ENCODE results near the gene UPF1. TPM values are rescaled to one million over a fixed set of nuclear protein-coding genes. Genes with fewer than 3 reads are reported as not detected.

The UPF1 gene
- total and polyA plus RNA-seq, 12 donors: 27.6 to 141 (median 72.3) TPM

DNA sequence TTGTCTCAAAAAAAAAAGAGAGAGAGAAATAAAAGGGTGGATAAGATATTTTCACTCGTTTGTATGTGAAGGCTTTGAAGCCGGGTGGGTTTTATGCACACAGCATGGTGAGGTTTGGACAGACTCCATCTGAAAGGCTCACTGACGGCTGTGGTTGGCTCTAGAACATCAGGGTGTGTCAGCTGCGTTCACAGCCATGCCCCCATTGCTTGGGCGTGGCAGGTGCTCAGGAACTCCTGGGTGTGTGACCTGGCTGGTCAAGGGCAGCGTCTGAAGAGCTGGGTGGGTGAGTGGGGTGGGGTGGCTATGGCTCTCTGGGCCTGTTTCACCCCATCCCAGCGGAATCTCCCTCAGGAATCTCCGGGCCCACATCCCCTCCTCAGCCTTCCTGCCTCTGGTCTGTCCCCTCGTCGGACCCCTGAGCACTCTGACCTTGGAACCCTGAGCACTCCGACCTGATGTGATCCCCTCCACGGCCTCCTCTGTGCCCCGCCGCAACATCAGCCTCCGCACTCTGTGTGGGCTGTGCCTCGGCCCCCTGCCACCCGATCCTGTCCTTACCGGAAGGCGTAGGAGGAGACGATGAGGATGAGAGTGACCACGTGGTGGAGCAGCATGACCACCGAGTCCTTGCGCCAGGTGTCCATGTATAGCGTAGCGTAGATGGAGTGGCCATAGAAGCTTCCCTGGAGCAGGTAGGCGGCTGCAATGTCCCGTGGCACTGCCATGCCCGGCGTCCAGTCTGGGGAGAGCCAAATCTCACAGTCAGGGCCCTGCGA, 52.0 kb downstream of the UPF1 start:
- TF ChIP-seq, protein P1, sequence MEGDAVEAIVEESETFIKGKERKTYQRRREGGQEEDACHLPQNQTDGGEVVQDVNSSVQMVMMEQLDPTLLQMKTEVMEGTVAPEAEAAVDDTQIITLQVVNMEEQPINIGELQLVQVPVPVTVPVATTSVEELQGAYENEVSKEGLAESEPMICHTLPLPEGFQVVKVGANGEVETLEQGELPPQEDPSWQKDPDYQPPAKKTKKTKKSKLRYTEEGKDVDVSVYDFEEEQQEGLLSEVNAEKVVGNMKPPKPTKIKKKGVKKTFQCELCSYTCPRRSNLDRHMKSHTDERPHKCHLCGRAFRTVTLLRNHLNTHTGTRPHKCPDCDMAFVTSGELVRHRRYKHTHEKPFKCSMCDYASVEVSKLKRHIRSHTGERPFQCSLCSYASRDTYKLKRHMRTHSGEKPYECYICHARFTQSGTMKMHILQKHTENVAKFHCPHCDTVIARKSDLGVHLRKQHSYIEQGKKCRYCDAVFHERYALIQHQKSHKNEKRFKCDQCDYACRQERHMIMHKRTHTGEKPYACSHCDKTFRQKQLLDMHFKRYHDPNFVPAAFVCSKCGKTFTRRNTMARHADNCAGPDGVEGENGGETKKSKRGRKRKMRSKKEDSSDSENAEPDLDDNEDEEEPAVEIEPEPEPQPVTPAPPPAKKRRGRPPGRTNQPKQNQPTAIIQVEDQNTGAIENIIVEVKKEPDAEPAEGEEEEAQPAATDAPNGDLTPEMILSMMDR (IDR thresholded peaks at IDR 0.05): no peak
- TF ChIP-seq POLR2A (IDR thresholded peaks at IDR 0.05): no peak
- intact Hi-C loops (cut with DNase I): no loop called here
- no peaks in the 10 kb centered on the region for H3K4me1 ChIP-seq (replicated peaks in 1 of 2)
- no peaks in the 10 kb centered on the region for H3K27me3 ChIP-seq
- H3K36me3 ChIP-seq (replicated peaks in 1 of 2): no peaks in the 10 kb centered on the region
- DNase-seq: no peak
- H3K9me3 ChIP-seq (replicated peaks in 1 of 3): no peaks in the 10 kb centered on the region
- WGBS, 4 donors: 83 to 85% (median 85%) methylated on average over 18 to 30 of the region's 30 CpGs
- H3K4me3 ChIP-seq: no peak overlapping the region
- no peak overlapping the region for H3K27ac ChIP-seq

GRCh38 chr19:18886972-18887371, 55.2 kb downstream of the UPF1 start:
- H3K4me3 ChIP-seq: no peak overlapping the region
- H3K36me3 ChIP-seq (replicated peaks in 1 of 2): no peaks in the 10 kb centered on the region
- TF ChIP-seq, protein P1 (IDR thresholded peaks at IDR 0.05): no peak
- TF ChIP-seq POLR2A (IDR thresholded peaks at IDR 0.05): no peak
- H3K27ac ChIP-seq: no peak overlapping the region
- no peaks in the 10 kb centered on the region for H3K4me1 ChIP-seq (replicated peaks in 1 of 2)
- WGBS, 4 donors: 84 to 95% (median 91%) methylated on average over 4 of the region's 4 CpGs
- no peak for DNase-seq
- H3K27me3 ChIP-seq: no peaks in the 10 kb centered on the region
- no peaks in the 10 kb centered on the region for H3K9me3 ChIP-seq (replicated peaks in 1 of 3)
- intact Hi-C loops (cut with DNase I): no loop called here

DNA sequence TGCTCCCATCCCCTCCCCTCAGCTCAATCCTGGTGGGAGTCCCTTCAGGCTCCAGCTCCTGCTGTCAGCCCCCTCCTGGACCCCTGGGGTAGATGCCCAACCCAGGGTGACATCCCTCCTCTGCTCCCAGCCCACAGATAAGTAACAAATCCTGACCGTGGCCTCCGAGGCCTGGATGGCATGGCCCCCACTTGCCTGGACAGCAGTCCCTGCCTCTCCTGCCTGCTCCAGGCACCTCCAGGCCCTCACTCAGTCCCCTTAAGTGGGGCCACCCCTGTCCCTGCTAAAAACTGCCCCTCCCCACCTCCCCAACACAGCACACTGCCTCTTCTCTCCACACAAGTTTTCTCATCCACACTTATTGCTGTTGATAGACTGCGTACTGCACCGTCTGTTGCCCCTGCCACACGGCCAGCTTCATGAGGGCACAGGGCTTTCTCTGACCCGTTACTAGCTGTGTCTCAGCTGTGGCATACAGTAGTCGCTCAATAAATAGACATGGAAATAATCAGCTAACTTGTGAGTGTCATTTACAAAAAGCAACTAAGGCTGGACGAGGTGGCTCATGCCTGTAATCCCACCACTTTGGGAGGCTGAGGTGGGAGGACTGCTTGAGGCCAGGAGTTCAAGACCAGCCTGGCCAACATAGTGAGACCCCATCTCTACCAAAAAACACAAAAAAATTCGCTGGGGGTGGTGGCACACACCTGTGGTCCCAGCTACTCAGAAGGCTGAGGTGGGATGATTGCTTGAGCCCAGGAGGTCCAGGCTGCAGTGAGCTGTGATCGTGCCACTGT, 58.4 kb downstream of the UPF1 start:
- no peak for DNase-seq
- 77 to 82% (median 79%) methylated on average over 8 to 10 of the region's 10 CpGs for WGBS, 4 donors
- Histone ChIP-seq H3K27me3 (peaks cover 5% of the 10 kb centered on the region), H3K27ac (no peak overlapping the region), H3K9me3 (replicated peaks in 1 of 3) (no peaks in the 10 kb centered on the region), H3K4me3 (no peak overlapping the region), H3K36me3 (replicated peaks in 1 of 2) (no peaks in the 10 kb centered on the region), H3K4me1 (replicated peaks in 1 of 2) (peaks cover 0 to 1% of the 10 kb centered on the region in 2 donors)
- TF ChIP-seq POLR2A (IDR thresholded peaks at IDR 0.05): no peak
- TF ChIP-seq, protein P1 (IDR thresholded peaks at IDR 0.05): no peak
- intact Hi-C loops (cut with DNase I): loop anchor here in 1 of 2 donors (10.0 kb wide), 1 partner anchor 95 kb away; no protein-coding TSS in a partner anchor

DNA sequence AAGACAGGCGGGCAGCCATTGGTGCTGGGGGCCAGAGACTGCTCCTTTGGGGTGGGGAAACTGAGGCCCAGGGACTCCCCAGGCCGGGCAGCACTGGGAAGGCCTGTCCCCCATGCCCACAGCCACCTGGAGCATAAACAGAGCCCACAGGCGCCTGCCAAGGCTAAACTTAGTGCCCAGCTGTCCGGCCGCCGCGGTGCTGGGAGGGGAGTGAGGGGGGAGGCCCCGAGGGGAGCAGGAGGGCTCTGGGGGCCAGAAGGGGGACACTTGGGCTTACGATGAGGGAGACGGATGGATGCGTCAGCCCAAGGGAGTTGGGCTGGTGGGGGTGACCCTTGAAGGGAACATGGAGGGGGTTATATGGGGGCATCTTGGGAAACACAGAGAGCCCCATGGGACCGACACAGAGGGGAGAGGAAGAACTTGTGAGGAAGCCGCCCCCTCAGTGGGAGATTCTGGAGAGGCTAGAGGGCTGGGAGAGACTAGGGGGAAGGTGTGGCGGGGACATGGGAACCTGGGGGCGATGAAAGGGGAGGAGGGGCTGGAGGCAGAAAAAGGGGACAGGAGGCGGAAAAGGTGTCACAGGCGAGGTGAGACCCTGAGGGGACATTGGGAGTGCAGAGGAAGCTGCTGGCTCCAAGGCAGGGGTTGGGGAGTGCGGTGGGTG, 62.0 kb downstream of the UPF1 start:
- intact Hi-C loops (cut with DNase I): loop anchor here in 1 of 2 donors (10.0 kb wide), 1 partner anchor 91 kb away; no protein-coding TSS in a partner anchor
- Histone ChIP-seq H3K36me3 (replicated peaks in 1 of 2) (no peaks in the 10 kb centered on the region), H3K4me1 (replicated peaks in 1 of 2) (peaks cover 0 to 6% of the 10 kb centered on the region in 2 donors), H3K9me3 (replicated peaks in 1 of 3) (no peaks in the 10 kb centered on the region), H3K4me3 (no peak overlapping the region), H3K27ac (no peak overlapping the region), H3K27me3 (peaks cover 5% of the 10 kb centered on the region)
- no peak for DNase-seq
- no peak for TF ChIP-seq POLR2A (IDR thresholded peaks at IDR 0.05)
- TF ChIP-seq, protein P1 (IDR thresholded peaks at IDR 0.05): no peak
- WGBS, 4 donors: 52 to 64% (median 58%) methylated on average over 12 to 18 of the region's 18 CpGs

Measured in adrenal gland (tissue), 12 donors.